DMS79 treated with DMSO at 0.1 percent for 48 hours (cell line): ENCODE results near the gene ID2.
"Not testable (repeated sequence)": the region's sequence is repeated elsewhere in the genome, so short reads cannot be mapped to it uniquely, and the experiment has no call there.

Source experiments
- DNase-seq: peaks from one replicate; lab custom pipeline; 2025; lab: John Stamatoyannopoulos, UW

The ID2 gene

DNA sequence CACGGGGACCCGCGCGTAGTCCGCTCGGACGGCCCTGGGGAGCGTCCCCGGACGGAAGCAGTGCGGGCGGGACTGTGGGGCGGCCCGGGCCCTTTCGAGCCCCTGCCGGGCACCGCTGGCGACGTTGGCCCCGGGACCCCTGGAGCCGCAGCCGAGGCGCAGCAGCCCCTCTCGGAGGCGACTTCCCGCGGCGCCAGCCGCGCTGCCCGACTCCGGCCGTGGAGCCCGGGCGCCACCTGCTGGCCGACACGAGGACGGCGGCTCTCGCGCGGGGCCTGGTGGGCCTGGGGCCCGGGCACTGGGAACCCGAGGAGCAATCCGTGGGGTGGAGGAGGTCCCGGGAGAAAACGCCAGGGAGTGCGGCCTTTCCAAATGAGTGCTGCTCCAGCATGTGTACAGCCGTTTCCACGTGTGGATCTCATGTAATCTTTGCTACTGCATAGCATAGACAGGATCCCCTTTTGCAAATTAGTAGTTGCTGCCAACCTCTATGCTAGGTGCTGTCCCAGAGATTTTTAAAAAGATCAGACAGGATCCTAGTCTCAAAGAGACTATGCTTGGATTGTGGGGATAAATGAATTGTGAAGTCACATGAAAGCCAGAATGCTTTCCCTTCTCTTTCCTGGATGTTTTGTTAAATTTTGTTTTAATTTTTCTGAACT, 4.0 kb downstream of the ID2 start:
- peak; percentile 63 for DNase-seq

GRCh38 chr2:8691859-8692437, 10.1 kb downstream of the ID2 start:
- no peak for DNase-seq

- no peak for DNase-seq
Measured at GRCh38 chr2:8692783-8693156, 10.9 kb downstream of the ID2 start.

DNA sequence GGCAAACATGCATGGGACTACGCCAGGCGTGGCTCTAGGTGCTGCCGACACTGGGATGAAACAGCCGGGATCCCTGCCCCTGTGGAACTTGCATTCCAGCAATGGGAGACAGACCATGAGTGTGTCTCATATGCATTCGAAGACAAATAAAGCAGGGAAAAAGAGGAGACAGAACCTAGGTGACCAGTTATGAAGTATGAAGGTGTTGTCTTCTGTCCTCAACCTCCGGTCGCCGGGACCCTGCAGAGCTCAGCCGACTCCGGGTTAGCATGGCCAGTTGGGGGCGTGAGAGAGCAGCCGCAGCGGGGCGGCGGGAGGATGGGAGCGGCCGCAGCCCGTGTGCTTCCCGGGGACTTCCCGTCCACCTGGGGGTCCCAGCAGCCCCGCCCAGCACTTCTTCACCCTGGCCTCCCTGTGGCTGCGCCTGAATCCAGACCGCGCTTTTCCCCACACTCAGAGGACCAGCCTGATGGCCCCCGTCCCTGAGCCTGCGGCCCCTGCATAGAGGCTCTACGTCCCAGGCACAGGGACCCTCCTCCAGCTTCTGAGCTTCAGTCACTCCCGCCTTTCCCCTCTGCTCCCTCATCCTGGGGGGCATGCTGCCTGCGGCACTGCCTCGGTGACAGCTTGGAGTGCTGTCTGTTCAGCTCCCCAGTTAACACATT, 11.4 kb downstream of the ID2 start:
- no peak for DNase-seq

- DNase-seq: no peak
Measured at GRCh38 chr2:8694737-8695136, 12.9 kb downstream of the ID2 start.

- no peak for DNase-seq
Measured at GRCh38 chr2:8697190-8697589, 15.3 kb downstream of the ID2 start.

- no peak for DNase-seq
Measured at GRCh38 chr2:8699839-8700238, 18.0 kb downstream of the ID2 start.

GRCh38 chr2:8701681-8702379, 20.0 kb downstream of the ID2 start:
- DNase-seq: no peak

- DNase-seq: no peak
Measured at GRCh38 chr2:8704906-8705305, 23.1 kb downstream of the ID2 start.

DNA sequence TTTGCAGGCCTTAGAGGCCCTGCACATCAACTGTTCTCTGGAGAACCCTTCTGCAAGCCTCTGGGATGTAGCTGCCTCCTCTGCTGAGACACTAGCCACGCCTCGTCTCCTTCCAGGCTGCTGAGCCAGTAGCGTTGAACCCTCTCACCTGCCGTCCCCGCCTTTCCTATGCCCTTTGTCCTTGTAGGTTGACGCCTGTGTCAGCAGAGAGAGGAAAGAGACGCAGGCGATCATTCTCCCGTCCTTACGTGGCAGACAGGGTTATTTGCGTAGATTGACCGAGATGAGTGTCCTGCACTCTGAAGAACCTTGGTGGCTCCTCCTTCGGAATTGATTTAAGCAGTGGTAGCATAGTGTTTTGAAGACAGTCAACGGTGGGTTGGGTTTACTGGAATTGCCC, 27.8 kb downstream of the ID2 start:
- DNase-seq: no peak

DNA sequence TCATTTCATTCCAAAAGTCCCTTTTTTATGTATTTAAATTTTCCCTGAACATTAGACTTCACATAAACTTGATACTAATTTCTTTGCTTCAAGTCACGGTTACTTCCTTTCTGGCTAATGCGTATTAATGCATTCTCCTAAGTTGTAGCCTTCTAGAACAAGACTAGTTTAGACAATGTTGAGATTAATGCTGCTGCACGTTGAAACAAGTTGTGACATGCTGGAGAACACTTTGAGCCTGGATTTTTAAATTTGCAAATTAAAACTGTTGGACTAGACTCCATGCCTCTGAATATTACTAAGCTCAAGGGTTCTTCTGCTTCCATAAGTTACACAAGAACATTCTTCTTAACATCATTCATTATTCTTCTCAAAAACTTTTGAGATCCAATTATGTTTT, 29.1 kb downstream of the ID2 start:
- peak; percentile 74 for DNase-seq

DNA sequence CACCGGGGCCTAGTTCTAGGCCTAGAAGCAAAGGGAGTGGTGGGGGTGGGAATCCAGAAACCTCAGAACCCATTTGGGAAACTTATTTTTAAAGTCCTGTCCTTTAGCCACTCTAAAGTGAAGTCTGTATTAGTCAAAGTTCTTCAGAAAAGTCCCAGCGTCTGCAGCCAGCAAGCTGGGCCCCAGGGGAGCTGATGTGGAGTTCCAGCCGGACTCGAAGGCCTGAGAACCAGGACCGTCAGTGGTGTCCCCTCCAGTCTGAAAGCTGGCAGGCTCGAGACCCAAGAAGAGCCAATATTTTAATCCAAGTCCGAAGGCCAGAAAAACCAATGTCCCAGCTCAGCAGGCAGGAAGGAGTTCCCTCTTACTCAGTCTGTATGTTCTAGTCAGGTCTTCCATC, 32.4 kb downstream of the ID2 start:
- no peak for DNase-seq

GRCh38 chr2:8714971-8715370, 33.1 kb downstream of the ID2 start:
- no peak for DNase-seq

DNA sequence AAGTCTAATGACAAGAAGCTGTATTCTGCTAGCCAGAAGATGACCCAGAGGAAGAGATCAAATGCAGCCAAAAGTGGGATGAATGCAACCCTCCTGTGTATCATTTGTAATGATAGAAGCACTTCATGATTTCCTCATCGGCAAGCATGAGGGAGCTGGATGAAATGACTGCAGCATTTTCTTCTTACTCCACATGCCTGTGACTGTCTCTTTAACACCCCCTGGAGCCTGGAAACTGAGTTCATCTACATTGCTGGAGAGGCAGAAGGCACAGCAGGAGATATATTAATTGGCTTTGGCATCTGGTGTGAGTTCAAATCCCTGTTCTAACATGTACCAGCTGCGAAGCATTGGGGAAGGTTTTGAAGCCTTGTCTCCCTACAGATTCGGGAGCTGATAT, 37.7 kb downstream of the ID2 start:
- DNase-seq: no peak

DNA sequence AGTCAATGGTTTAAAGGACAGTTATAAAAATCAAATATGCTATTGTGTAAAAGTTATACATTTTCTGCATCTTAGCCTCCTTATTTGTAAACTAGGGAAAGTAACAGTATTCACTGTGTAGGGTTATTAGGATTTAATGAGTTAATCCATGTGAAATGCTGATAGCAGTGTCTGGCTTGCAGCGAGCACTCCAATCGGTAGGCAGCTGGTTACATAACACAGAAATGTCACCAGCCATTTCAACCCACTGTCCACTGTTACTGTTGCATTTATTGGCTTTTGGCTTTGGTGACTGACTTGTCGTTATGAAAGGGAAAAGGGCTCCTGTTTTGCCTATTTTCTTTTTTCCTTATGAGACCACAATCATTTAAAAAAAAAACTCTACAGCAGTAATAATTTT, 38.9 kb downstream of the ID2 start:
- DNase-seq: no peak

DNA sequence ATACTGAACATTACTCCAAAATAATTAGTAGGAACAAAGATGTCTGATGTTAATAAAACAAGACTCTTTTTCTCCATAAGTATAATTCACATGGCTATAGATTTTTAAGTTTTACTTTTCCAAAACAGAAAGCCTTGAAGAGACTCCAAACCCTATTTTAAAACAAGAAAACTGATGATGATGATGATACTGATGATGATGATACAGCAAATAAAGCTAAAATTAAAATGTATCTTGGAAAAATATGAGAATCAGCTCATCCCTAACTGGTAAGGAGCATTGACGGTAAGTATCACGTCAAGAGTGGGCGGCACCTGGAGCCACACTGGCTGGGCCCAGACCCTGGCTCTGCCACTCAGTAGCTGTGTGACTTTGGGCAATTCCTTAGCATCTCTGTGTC, 39.6 kb downstream of the ID2 start:
- no peak for DNase-seq

DNA sequence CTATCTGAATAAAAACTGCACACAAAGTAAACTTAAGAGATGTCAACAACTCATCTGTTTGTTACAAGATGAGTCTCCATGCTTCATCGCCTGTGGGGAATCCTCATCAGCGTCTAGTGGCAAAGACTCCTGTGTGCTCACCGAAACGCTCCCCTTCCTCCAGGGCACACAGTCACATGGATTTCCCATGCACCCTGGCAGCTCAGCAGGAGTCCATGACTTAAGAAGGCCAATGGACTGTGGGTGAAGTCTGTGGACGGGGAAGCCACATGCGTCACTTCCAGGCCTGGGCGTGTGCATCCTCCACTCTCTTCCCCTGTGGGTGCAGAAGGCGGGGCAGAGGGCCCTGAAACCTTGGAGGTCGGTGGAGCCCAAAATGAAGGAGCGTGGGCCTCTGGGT, 41.1 kb downstream of the ID2 start:
- DNase-seq: no peak

GRCh38 chr2:8725838-8726237, 44.0 kb downstream of the ID2 start:
- no peak for DNase-seq

DNA sequence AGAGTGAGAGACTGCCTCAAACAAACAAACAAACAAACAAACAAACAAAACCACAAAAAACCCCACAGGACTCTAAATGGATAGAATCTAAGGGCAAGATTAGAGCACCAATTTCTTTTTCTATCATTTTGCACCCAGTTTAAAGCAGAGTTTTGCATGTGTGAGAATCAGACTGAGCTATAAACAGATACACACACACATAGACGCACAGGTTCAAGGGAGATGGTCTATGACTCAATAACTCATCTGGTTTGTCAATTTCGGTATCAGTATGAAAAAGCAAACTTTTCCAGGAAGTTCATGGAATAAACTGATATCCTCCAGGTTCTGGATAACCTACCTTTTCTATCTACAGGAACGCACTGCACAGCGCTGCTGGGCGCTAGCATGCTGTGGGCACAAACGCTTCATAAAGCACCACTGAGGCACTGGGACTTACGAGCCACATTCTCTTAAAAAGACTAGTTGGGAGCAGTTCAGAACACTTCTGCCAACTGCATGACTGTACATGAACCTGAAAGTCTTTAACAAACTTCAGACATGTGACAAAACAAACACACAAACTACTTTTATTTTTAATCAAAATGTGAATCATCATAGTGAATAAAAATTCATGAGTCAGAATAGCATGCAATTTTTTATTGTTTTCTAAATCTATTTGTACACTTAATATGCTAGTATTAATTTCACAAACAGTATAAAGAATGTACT, 46.6 kb downstream of the ID2 start:
- no peak for DNase-seq

DNA sequence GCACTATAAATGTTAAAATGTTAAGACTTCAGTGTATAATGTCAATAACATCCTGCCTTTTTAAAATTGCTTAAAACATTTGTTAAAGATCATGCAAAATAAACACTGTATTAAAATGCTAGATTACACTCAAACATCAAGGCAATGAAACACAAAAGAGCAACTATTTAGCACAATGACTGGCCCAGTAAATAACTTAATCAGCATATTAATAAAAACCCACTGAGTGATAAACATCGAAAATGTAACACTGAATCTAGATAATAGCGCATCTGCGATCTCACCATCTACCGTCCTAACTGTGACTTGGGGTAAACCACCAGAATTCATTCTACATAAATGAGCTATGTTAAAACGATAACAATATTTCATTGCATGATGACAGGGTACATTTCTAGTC, 47.2 kb downstream of the ID2 start:
- DNase-seq: not testable (repeated sequence)

DNA sequence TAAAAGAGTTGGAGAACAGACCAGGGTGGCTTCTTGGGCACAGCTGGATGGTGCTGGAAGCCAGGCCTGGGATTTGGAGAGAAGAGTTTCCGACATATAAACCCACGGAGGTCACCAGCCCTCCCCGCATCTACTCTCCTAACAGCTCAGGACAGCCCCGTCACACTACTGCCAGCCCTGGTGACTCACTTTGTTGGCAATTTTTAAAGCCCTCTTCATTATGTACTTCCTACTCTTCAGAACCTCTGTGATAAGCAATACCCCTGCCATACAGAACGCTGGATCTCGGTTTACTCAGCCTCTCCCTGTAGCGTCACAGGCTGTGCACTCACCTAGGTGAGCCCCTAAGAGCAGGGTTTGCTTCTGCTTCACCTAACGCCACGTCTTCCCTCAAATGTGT, 48.1 kb downstream of the ID2 start:
- no peak for DNase-seq

DNA sequence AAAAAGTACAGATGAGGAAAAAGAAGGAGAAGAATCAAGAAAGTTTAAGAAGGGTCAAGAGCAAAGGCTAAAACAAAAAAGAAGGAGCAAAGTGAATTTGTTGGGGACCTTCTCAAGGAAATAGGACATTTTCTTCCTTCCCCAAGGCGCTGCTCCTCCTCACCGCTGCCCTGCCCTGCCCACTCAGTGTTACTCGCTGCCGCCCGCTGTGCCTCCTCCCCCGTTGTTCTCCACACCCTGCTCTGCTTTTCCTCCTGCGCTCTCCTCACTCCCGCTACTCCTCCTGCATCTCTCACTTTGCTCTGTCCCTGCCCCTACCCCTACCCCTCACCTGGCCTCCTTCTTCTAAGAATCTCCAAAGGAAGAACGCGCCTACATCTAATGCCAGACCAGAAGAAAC, 50.7 kb downstream of the ID2 start:
- no peak for DNase-seq
